ENCODE data around the gene HSPA1B.

- TF ChIP-seq EZH2 (IDR thresholded peaks at IDR 0.05; ENCODE audit: borderline replicate concordance) (no peak), CTCF (IDR thresholded peaks at IDR 0.05; ENCODE audit: poor library complexity) (no peak)
These were observed 51.6 kb downstream of the HSPA1B start for GRCh38 chr6:31879143-31879542.

Data from hepatocyte (in vitro differentiated cells).